GM21381 (cell line): Measurements from ENCODE around the gene CSRP1.

ENCODE experiments used
- ATAC-seq: cut with Tn5 transposase; IDR thresholded peaks from one replicate; pipeline ENCODE4 v1.9.1; 2021; ENCODE audit warnings: mild to moderate bottlenecking, moderate library complexity; ENCODE audit not compliant: unreplicated experiment

CSRP1 gene

DNA sequence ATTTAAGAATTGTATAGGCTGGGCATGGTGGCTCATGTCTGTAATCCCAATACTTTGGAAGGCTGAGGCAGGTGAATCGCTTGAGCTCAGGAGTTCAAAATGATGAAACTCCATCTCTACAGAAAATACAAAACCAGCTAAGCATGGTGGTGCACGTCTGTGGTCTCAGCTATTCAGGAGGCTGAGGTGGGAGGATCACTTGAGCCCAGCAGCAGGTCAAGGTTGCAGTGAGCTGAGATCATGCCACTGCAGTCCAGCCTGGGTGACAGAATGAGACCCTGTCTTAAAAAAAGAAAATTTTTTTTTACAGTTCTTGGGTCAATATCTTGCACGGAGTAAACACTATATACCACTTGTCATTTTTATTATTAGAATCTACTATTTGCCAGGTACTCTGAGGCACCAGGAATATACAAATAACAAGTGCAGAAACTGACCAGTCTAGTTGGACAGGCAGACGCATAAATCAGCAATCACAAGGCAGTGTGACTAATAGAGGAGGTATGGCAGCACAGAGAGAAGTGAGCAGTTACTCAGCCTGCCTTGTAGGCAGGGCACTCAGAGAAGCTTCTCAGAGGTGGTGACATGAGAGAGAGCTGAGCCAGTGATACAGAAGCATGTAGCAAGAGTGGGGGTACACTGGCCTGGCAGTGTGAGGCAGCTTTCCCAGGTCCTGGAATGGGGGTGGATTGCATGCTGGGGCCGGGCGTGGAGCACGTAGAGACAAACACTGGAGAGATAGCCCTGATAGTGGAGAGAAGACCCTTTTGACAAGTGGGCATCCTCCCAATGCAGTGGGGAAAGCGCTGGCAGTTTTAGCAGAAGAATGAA, 45.9 kb downstream of the CSRP1 start:
- ATAC-seq: no peak

DNA sequence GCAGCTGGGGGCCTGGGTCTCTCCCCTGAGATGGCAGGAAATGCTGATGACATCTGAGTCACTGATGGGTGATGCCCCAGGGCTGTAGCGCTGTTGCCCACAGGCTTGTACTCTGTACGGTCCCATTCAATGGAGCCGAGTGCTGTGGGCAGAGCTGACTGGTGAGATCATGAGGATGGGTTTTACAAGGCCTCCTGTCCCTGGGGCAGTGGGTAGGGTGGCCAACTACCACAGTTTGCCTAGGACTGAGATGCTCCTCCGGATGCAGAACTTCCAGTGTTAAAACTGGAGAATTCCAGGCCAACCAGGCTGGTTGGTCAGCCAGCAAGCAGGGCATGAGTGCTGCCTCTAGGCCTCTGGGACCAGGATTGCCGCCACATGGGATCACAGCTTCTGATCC, 47.1 kb downstream of the CSRP1 start:
- no peak for ATAC-seq

DNA sequence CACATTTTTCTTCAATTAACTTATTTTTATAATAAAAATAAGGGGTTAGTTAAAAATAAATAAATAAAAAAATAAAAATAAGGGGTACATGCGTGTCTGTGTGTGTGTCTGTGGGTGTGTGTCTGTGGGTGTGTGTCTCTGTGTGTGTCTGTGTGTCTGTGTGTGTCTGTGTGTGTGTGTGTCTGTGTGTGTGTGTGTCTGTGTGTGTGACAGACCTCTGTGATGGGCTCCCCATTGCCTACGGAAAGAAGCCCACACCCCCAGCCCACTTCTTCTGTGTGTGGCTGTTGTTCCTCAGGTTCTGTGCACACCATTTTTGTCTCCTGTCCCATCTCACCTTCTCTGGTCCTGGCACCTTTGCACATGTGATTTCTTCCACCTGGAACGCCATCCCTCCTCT, 47.9 kb downstream of the CSRP1 start:
- no peak for ATAC-seq

DNA sequence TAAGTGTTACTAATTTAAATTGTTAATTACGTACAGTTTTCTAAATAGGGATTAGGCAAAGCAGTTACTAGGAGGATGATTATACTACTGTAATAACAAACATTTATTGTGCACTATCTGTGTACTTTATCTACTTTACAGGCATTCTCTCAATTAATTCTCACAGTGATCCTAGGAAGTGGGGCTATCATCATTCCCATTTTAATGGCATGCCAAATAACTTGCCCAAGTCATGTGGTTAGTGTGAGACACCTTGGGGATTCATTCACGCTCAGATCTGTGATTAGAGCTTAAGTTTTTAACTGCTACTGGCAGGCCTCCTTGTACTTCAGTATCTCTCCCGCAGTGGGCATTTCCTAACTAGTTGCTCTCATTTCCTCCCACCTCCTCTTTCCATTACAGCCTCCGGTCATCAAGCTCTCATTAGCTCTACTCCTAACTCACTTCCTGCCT, 49.4 kb downstream of the CSRP1 start:
- no peak for ATAC-seq

DNA sequence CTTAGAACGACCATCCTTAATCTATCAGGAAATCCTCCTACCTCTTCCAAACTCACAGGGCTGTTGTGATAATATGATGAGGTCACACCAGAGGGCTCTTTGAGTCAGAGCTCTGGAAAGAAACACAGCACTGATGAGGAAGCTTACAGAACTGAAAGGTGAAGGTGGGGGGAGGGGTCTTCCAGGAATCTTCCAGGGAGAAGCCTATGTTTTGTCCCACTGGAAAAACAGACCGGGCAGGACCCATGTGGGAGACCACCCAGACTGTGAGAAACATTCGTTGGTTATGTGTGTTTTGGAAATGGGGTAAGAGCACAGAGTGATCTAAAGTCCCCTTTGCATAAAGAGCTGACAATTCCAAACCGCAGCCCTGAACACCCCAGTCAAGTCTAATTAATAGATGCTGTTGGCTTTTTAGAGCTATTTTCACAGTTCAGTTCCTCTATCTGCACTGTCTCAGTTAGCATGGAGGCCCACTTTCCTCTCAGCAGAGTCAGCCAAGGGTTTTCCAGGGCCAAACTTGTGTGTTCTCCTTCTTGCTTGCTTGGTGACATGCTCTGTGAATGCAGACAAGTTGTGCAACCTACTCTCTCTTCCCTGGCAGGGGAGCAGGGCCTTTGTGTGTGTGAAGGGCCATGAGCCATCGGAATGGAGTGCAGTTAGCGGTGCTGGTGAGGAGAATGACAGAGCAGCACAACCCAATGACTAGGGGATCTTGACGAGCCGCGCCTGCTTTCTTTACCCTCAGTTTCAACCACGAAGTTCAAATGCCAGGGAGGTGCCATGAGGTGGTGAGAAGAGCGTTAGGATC, 50.2 kb downstream of the CSRP1 start:
- no peak for ATAC-seq

DNA sequence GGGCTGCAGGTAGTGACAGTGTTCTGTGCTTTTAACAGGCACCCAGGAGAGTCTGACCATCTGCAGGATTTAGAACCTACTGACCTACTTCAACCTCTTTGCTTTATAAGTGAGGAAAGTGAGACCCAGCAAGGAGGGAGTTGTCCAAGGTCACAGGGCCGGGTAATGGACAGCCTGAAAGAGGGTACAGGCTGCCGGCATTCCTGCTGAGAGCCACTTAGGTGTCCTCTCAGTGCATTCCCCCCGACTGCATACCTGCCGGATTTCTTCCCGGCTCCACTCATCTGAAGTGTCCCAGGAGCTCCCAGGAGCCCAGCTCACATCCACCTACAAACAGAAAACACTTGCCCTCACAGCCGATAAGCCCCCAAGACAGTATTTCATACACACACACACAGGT, 51.8 kb downstream of the CSRP1 start:
- ATAC-seq: no peak

DNA sequence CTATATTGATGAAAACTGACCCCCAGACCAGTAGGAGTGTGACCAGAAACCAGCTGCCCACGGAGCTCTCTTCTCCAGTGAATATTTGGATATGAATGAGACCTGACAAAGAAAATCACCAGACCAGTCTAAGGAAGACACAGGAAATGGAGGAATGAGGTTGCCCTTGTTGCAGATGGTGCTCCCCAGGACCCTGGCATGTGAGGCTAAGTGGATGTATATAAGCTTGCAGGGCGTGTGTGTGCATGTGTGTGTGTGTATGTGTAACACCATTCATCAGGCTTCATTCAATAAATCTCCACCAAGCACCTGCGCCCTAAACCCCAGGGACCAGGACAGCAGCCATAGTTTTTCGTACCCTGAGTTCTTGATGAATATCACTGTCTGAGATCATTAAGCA, 52.3 kb downstream of the CSRP1 start:
- no peak for ATAC-seq

DNA sequence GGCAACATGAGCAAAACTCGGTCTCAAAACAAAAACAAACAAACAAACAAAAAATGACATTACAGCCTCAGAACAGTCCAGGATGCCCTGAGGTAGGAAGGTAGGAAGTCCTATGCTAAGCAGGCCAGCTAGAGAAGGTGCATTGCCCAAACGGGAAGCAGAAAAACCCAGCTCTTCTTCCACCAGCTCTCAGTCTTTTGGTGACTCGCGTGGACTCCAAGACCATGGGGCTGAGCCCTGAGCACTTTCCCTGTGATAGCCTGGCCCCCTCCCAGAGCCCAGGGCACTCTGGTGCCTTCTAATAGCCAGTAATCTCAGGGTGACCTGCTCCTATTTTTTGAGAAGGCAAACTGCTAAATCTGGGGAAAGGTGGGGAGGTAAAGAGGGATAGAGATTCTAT, 54.1 kb downstream of the CSRP1 start:
- no peak for ATAC-seq

DNA sequence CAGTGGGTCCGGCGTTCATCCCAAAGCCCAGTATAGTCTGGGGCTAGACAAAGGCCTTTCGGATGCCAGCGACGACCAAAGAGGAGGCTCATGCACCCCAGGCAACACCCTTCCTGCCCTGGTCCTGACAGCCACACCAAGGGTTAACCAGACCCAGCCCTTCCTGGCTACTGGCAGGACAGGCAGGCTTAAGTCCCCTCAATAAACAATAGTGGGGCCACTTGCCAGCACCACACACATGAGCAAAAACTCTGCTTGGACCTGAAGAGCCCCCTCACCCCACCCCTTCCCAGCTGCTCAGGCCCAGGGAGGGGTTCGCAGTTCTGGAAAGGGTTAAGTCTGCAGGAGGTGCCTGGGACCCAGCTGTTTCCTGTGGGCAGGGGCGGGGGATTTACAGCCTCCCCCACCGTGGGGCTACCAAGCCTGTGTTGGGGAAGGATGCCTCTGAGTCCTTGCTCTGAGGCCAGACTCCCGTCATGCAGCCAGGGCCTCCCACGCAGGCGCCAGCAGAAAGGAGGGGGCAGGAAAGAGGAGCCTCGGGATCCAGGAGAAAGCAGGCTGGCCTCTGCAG, 56.1 kb downstream of the CSRP1 start:
- ATAC-seq: no peak

DNA sequence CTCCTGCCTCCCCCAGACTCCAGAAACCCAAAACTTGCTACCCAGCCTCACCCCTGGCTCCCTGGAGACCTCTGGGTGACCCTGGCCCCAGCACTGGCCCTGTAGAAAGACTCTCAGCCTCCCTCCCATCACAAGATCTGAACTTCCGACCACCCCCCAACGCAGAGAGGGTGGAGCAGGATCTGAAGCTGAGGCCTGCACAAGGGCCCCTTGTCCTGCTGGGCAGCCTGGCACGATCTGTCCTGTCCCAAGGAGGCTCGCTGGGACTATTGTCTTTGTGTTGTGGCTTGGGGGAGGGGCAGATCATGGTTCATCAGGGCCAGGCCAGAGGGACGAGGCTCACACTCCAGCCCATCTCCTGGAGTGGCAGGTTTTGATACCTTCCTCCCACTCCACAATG, 57.9 kb downstream of the CSRP1 start:
- ATAC-seq: no peak

DNA sequence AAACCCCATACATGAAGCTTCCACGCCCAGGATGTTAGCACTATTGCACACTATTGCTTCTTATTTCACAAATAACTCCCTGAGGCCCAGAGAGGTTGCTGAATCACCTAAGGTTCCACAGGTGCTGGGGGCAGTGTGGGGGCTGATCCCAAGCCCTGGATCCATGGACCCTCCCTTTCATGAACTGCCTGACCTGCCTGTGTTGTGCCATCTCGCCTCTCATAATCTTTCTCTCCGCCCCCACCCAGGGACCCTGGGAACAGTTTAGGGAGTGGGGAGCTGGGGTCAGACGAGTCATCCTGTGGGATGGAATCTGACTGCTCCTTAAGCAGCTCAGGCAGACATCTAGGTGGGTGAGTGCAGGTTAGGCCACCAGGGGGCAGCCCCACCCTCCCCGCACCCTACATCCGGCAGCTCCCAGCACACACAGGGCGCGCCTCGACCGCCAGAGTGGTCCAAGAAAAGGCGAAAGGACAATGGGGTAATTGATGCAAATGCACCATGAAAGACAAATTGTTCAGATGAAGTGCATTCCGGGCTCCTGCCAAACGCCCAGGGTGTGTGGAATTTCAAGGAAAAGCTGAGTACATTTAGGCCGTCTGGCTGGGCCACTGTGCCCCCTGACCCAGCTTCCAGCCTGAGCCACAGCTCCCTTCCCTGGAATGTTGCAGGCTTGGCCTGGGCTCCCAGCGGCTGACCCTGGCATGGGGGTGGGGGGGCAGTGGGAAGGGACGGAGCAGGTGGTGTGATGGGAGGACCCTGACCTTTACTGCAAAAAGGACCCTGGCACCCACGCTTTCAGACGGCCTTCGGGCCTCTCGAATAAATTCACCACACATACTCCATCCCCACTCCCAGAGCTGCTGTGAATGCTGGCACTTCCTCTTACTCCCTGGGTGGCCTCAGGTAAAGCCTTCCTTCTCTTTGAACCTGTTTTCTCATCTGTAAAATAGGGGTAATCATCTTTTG, 58.7 kb downstream of the CSRP1 start:
- no peak for ATAC-seq

DNA sequence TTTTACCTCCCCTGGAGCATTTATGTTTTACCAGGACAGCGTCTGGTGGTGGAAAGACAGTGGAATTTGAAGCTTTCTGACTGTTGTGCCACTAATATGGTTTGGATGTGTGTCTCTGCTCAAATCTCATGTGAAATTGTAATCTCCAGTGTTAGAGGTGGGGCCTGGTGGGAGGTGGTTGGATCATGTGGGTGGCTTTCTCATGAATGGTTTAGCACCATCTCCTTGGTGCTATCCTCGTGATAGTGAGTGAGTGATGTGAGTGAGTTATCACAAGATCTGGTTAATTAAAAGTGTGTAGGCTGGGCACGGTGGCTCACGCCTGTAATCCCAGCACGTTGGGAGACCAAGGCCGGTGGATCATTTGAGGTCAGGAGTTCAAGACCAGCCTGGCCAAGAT, 61.6 kb downstream of the CSRP1 start:
- ATAC-seq: no peak

DNA sequence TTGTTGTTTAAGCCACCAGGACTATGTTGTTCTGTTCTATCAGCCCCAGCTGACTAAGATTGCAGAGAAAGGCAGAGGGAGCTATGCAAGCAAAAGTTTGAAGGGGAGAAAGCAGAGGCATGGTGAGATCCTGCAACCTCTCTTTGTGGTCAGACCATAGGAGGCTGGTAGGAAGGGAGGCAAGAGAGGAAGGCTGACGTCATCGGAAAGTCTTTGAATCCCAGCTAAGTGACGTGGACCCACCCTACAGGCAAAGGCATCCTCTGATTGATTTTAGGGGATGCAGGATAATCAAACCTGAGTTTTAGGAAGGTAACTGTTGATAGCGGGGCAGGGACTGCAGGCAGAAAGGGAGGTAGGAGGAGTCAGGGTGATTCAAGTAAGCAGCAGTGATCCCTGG, 62.1 kb downstream of the CSRP1 start:
- ATAC-seq: no peak

DNA sequence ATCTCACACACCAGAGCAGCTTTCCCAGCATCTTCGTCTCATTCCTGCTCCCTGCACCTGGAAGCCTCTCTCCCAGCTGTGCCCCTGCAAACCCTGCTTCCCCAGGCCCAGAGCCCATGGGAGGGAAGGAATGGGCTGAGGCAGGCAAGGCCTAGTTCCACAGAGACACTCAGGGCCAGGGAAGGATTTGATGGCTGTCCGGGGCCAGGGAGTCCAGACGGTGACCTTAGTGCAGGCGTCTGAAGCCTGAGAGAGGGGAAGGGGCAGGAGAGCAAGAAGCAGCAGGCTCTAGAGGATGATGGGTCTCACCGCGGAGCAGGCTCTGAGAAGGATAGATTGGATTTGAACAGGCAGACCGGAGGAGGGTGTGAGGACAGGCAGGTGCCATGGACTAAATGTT, 63.2 kb downstream of the CSRP1 start:
- ATAC-seq: no peak

DNA sequence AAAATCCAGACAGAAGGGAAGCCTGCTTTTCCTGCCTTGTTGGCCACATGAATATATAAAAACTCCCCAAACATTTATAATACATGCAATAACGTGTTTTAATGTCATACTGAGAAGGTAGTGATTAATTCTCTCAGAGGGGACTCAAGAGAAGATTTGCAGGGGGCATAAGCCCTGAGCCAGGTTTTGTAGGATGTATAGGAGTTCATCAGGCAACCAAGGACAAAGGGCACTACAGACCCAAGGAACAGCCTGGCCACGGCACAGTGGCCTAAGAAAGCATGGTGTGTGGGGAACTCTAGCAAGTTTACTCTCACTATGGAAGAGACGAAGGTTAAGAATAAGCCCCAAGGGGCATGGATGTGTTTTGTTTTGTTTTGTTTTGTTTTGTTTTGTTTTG, 70.0 kb downstream of the CSRP1 start:
- no peak for ATAC-seq

DNA sequence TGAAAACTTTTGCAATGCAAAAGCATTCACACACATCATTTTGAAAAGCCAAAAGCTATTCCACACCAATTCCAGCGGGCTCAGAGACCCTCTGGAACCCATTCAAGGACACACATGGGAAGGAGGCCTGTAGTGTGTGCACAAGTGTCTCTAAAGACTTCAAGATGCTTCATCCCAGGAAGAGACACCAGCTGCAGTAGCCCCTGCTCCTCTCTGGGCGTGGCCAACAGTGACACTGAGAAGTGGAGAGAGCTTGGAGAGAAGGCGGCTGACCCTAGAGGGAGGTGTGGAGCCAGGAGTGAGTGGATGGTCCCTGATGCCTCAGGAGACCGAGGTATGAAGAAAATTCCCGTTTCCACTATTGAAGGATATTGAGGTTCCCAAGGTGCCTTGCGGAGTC, 70.5 kb downstream of the CSRP1 start:
- ATAC-seq: no peak

DNA sequence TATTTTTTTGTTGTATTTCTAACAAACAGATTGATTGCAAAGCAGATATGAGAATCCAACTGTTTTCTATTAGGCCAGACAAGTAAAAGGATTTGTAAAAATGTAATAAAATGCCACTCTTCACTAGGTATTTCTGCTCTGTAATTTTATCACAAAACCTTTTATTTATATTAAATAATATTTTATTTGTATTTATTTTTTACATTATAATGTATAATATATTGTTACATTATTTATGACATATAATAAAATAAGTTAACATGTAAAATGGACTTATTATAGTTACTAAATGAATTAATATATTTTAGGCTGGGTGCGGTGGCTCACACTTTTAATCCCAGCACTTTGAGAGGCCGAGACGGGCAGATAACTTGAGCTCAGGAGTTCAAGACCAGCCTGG, 72.7 kb downstream of the CSRP1 start:
- ATAC-seq: no peak

DNA sequence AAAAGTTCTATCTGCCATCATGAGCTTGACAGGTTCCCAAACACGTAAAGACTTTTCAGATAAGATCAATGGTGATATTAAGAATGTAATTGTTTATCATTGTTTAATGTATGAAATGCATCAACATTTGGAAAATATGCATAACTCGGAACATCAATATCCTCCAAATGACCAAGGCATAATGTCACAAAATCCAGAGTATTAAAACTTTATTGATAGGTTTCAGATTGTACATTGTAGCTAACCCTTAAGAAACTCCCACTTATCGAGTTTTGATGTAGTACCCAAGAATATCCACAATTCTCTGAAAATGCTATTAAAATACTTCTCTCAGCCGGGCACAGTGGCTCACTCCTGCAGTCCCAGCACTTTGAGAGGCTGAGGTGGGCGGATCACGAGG, 73.3 kb downstream of the CSRP1 start:
- no peak for ATAC-seq
